IPS DF 4.7 (cell line): ENCODE measurements around the gene B3GAT1.

Experiments
- DNase-seq: peaks from one replicate; pipeline ENCODE4 v3.0.0-alpha.2; 2013; ENCODE audit warnings: low spot score; ENCODE audit errors: extremely low read depth

Gene B3GAT1

GRCh38 chr11:134391656-134392055 lies 20.4 kb downstream of the B3GAT1 start:
- DNase-seq = no peak

DNA sequence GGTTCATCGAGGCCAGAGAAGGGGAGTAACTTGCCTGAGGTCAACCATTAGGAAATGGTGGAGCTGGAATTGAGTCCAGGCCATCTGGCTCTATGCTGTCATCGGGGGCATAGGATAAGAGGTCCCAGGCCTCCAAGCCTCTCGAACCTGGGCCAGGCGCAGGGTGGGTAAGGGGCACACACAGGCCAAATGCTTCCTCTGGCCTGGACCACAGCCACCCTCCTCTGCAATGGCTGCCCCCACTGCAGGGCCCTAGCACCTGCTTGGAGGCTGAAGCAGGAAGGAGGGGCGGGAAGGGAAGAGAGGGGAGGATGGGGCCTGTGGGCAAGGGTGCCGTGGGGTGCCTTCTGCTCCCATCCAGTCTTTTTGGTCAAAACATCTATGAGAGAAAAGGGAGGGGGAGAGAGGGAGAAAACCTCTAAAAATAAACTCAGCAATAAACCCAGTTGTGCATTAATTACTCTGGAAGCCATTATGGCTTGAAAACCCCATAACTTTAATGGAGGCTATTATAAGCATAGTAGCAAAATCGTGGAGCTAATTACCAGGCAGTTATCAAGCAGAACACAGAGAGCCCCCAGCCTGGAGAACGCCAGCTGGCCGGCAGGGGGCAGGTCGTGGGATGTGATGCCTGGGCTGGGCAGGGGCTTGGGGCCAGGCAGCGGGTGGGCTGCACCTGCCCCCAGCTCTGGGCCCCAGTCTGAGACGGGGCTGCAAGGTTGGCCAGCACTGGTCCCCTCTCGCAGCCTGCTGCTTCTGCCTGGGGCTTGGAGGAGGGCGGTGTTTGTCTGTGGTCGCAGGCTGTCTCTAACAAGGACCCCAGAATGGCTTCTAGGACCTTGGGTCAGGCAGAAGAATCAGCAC lies 21.1 kb downstream of the B3GAT1 start:
- no peak for DNase-seq

DNA sequence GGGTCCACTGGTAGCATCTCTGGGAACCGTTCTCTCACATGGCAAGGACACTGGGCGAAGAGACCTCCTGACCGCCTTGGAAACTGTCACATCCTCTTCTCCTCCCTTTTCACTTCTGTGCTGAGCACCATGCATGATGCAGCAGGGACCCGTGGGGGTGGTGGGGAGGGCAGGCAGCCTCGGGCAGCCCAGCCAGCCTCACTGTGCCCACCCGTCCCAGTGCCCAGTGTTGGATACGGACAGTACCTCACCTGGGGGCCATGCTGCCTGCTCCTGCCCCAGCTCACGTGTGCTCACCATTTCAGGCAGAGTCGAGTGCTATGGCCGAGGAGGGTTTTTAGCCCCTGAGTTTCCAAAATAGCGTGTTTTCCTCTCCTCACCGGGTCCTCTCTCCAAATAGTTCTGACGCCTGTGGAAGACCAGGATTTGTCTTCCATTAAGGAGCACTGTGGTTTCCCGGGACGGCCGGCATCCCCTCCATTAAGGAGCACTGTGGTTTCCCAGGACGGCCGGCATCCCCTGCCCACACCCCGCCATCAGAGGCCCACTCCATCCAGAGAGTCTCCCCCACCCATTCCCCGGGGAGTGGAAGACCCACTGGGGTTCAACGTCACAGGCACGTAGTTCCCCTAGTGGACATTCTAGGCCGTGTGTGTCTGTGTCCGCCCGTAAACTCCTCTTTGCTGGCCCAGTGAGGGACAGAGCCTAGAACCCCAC lies 22.4 kb downstream of the B3GAT1 start:
- DNase-seq = no peak

DNA sequence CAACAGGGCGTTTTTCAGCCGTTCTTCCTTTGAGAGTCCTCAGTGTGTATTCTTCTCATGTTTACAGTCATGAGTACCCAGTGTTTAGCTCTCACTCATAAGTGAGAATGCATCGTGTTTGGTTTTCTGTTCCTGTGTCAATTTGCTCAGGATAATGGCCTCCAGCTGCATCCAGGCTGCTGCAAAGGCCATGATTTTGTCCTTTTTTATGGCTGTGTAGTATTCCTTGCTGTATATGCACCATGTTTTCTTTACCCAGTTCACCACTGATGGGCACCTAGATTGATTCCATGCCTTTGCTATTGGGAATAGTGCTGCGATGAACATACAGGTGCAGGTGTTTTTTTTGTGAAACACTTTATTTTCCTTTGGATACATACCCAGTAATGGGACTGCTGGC lies 23.5 kb downstream of the B3GAT1 start:
- no peak for DNase-seq

DNA sequence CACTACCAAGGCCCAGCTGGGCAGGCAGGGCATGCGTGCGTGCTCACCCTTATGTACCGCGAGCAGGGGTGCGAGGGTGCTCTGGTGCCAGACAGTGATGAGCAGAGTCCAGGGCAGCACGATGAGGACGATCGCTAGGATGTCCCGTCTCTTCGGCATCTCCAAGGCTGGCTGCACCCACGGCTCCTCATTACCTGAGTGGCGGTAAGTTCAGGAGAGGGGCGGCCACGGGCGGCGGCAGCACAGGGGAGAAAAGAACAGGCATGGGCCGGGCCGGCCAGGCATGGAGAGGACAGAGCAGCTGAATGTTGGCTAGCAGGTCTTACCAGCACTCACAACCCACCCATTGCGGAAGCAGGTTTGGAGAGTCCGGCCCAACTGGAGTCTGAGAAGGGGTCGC lies 24.5 kb downstream of the B3GAT1 start:
- DNase-seq = no peak

DNA sequence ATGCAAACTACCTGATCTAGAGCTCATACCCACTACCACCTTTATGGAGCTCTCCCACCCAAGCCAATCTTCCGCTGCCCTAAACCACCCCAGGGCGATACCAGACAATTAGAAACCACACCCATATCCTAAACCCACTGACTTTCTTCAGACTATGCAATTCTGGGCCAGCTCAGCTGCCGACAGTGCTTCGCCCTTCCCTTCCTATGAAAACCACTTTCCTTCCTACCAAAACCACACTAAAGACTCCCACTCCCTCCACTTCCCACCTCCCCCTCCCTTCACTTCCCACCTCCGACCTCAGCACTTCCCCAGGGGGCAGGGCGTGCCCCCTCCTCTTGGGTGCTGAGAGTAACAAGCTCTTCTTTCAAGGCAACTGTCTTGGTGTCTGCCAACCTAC lies 25.1 kb downstream of the B3GAT1 start:
- DNase-seq = no peak

- DNase-seq = no peak
Measured at GRCh38 chr11:134385774-134386565, 26.1 kb downstream of the B3GAT1 start.

GRCh38 chr11:134385171-134385570 lies 26.9 kb downstream of the B3GAT1 start:
- DNase-seq = no peak

DNA sequence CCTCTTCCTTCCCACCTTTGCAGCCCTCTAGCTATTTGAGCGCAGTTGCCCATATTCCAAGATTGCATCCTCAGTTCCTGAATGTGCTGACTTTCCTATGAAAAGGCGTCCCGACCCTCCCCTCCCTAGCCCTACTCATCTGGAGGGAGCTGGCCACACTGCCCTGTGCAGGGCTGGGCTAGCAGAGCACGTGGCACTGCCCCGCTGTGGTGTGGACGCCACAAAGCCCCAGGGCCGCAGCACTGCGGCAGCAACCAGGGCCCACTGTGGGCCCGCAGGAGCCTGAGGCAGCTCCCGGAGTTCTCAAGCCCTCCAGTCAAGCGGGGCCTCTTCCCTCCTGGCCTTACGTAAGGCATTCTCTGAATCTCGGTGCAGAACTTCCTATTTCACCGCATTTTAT lies 27.6 kb downstream of the B3GAT1 start:
- no peak for DNase-seq

DNA sequence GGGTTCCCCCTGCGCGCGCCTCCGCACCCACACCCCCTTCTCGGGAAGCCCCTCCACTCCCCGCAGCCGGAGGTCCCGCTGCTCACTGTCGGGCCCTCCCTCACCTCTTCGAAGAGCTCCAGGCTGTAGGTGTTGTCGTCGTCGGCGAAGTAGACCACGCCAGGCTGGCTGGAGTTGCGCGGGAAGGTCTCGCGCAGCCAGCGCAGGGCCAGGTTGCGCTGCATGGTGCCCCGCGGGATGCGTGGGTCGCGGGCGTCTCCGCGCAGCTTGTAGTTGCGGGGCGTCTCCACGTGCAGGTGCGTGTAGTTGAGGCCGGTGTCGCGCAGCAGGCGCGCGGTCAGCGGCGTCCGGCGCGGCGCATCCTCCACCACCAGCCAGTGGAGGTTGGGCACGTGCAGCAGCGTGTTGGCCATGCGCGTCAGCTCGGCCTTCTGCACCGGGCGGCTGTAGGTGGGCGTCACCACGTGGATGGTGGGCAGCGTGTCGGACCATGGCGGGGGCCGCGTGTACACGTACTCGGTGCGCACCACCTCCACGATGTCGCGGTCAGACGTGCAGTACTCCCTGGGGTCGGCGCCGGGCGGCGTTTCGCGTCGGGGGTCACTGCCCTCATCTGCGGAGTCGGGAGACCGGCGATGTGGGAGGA lies 28.3 kb downstream of the B3GAT1 start:
- DNase-seq = no peak

- no peak for DNase-seq
Measured at GRCh38 chr11:134382830-134383229, 29.2 kb downstream of the B3GAT1 start.

DNA sequence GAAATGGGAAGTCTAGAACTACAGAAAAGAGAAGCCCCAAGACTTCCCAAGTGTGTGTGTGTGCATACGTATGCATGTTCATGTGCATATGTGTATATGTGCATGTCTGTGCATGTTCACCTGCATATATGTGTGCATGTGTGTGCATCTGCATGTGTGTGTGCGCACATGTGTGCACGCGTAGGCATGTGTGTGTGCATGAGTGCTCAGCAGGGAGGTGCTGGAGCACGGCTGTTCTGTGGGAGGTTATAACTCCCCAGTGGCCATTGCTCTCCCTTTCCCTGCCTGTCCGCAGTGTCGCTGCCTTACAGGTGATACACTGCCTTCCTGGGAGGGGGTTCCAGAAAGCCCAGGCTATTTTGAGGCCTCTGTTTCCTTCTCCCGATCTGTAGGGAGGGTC lies 29.8 kb downstream of the B3GAT1 start:
- no peak for DNase-seq

DNA sequence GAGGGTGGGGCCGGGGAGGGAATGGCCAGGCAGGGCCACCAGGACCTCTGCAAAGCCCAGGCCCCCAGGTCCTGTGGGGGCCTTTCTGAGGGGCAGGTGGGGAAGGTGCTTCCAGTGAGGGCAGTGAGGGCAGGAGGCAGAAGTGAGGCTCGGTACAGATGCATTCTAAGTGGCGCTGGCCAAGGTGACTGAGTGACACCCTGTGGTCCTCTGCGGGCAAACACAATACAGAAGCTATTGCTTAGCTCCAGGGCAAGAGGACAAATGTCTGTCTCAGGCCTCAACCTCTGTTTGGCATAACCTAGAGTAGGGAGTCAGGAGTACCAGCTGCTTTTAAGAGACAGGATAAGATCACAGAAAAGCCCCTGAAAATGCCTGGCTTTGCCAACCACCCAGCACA lies 31.3 kb downstream of the B3GAT1 start:
- no peak for DNase-seq

GRCh38 chr11:134380229-134380628 lies 31.8 kb downstream of the B3GAT1 start:
- DNase-seq = no peak

- DNase-seq = no peak
Measured at GRCh38 chr11:134379241-134379640, 32.8 kb downstream of the B3GAT1 start.

- no peak for DNase-seq
Measured at GRCh38 chr11:134377876-134378275, 34.2 kb downstream of the B3GAT1 start.

DNA sequence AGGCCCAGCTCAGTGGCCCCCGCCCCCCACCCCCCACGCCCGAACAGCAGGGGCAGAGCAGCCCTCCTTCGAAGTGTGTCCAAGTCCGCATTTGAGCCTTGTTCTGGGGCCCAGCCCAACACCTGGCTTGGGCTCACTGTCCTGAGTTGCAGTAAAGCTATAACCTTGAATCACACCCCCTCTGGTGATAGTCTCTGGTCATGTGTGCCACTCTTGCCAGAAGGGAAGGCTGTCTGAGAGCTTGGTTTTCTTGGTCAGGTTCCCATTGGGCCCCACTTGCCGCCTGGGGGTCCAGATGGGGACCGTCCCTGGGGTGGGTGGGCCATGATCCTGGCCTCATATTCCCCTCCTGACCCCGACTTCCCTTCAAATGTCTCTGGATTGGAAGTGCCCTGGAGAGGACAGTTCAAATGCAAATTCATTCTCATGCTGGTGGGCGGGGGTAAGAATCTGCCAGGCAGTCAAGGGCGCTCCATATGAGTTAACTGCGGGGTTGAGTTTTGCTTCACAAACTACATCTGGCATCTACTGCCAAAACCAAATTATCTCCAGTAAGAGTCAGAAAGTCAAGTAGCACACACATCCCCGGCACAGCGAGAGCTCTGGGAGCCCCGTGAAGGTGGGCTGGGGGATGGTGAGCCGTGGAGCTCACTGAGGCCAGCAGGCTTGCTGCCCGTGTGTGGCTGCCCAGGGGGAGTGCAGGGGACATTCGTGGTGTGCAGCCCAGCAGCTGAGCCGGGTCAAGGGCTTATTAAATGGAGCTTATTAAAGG lies 35.7 kb downstream of the B3GAT1 start:
- no peak for DNase-seq

- DNase-seq = no peak
Measured at GRCh38 chr11:134374891-134375550, 37.0 kb downstream of the B3GAT1 start.

- no peak for DNase-seq
Measured at GRCh38 chr11:134374171-134374570, 37.9 kb downstream of the B3GAT1 start.

DNA sequence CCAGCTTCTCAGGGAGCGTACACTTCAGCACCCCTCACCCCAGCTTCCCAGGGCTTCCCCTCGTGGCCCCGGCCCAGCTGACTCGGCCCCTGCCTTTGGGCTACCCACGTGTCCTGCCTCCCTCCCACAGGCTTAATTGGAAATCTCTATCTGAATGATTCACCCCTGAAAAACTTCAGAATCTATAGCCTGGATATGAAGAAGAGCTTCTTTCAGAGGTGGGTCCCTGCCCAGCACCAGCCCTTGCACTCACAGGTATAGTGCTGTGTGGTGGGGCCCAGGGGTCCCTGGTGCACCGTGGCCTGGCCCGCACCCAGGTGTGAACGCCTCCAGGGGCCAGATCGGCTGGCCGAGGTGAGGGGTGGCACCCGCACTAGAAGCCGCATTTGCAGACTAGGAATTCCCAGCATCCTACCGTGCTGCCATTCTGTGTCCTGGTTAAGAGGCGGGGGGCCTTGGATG lies 38.4 kb downstream of the B3GAT1 start:
- no peak for DNase-seq
